DOHH2 (cell line): ENCODE results near the gene ACSF3.

Experiments
- H3F3A ChIP-seq: fragments of 200-600 bp; sonication (generic), shearing (Covaris generic); 2 replicates; pipeline ENCODE4 v1.6.0; 2016; ENCODE audit warnings: antibody characterized with exemption, mild to moderate bottlenecking; ENCODE audit not compliant: control insufficient read depth, insufficient read depth
- H3K27ac ChIP-seq: fragments of 200-600 bp; sonication (generic); 2 replicates; pipeline ENCODE4 v1.5.1; 2014; ENCODE audit warnings: low read depth, mild to moderate bottlenecking, low read length, moderate library complexity
- H3K27me3 ChIP-seq: fragments of 200-600 bp; sonication (generic); 2 replicates; pipeline ENCODE4 v1.6.1; 2014; ENCODE audit warnings: mild to moderate bottlenecking, low read length, mixed read lengths; ENCODE audit not compliant: control insufficient read depth
- H3K36me3 ChIP-seq: fragments of 200-600 bp; sonication (generic); 2 replicates; pipeline ENCODE4 v1.6.1; 2014; ENCODE audit warnings: mild to moderate bottlenecking, low read length, moderate library complexity, mixed read lengths; ENCODE audit not compliant: control insufficient read depth
- H3K4me1 ChIP-seq: fragments of 200-600 bp; sonication (generic); 2 replicates; pipeline ENCODE4 v1.6.1; 2014; ENCODE audit warnings: mild to moderate bottlenecking, low read length, mixed read lengths; ENCODE audit not compliant: control insufficient read depth
- H3K4me2 ChIP-seq: fragments of 200-600 bp; sonication (generic); 2 replicates; pipeline ENCODE4 v1.6.0; 2014; ENCODE audit warnings: mild to moderate bottlenecking, low read length, moderate library complexity
- H3K4me3 ChIP-seq: fragments of 200-600 bp; sonication (generic); 2 replicates; pipeline ENCODE4 v1.5.1; 2014; ENCODE audit warnings: mild to moderate bottlenecking, low read length, mixed read lengths
- H3K79me2 ChIP-seq: fragments of 200-600 bp; sonication (generic); 2 replicates; pipeline ENCODE4 v1.6.1; 2014; ENCODE audit warnings: mild to moderate bottlenecking, low read length, mixed read lengths; ENCODE audit not compliant: control insufficient read depth
- H3K9me2 ChIP-seq: fragments of 200-600 bp; sonication (generic); replicated peaks from 2 replicates; pipeline ENCODE4 v1.6.1; 2014; ENCODE audit warnings: mild to moderate bottlenecking, low read length, mixed read lengths; ENCODE audit not compliant: control insufficient read depth
- H3K9me3 ChIP-seq: fragments of 200-600 bp; sonication (generic); 2 replicates; pipeline ENCODE4 v1.6.1; 2014; ENCODE audit warnings: antibody characterized with exemption, low read length, mixed read lengths; ENCODE audit not compliant: control insufficient read depth, insufficient read depth
- H4K20me1 ChIP-seq: fragments of 200-600 bp; sonication (generic); 2 replicates; pipeline ENCODE4 v1.6.0; 2014; ENCODE audit warnings: low read depth, mild to moderate bottlenecking, antibody characterized with exemption, low read length, moderate library complexity; ENCODE audit not compliant: control insufficient read depth, insufficient read depth
- EZH2phosphoT487 ChIP-seq: fragments of 200-600 bp; sonication (generic); IDR thresholded peaks from 2 replicates; pipeline ENCODE4 v1.6.1; 2017; ENCODE audit warnings: borderline replicate concordance, mild to moderate bottlenecking, antibody characterized with exemption, low read length, moderate library complexity, mixed read lengths
- TF ChIP-seq, protein P1 (sequence below): fragments of 200-600 bp; sonication (generic); IDR thresholded peaks from one replicate; pipeline ENCODE4 v1.5.1; 2014; ENCODE audit warnings: antibody characterized with exemption, mild to moderate bottlenecking, low read depth, low read length; ENCODE audit not compliant: poor library complexity, severe bottlenecking

ACSF3 gene

DNA sequence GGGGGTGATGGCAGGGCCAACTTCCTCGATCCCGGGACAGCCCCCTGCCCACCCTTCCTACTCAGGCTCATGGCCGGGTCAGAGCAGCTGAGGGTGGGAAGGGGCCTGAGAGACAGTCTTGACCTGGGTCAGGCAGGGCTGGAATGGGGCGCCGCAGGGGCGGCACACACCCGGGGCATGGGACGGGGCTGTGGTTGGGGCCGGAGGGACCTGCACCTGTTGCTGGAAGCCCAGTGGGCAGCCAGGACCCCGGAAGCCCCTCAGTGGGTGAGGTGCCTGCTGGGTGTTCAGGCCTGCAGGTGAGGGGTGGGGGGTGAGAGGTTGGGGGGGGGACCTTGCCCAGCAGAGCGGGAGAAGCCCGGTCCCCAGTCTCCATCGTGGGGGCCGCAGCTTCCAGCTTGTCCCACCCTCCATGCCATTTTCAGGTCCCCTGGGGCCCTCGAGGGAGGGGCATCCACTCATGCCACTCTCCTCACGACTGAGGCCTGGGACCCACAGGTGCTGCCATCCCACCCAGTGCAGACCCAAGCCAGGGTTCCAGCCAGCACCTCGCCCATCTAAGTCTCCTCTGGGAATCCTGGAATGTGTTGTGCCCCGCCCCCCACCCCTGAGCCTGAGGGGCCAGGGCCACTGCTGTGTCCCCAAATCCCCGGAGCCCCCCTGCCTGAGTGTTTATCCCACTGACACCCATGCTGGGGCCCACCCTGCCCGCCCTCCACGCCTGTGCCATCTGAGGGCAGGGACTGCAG lies 43.4 kb upstream of the ACSF3 start:
- H3K4me1 ChIP-seq = peaks cover 11% of the 10 kb centered on the region
- TF ChIP-seq EZH2phosphoT487 = no peak
- TF ChIP-seq, protein P1, sequence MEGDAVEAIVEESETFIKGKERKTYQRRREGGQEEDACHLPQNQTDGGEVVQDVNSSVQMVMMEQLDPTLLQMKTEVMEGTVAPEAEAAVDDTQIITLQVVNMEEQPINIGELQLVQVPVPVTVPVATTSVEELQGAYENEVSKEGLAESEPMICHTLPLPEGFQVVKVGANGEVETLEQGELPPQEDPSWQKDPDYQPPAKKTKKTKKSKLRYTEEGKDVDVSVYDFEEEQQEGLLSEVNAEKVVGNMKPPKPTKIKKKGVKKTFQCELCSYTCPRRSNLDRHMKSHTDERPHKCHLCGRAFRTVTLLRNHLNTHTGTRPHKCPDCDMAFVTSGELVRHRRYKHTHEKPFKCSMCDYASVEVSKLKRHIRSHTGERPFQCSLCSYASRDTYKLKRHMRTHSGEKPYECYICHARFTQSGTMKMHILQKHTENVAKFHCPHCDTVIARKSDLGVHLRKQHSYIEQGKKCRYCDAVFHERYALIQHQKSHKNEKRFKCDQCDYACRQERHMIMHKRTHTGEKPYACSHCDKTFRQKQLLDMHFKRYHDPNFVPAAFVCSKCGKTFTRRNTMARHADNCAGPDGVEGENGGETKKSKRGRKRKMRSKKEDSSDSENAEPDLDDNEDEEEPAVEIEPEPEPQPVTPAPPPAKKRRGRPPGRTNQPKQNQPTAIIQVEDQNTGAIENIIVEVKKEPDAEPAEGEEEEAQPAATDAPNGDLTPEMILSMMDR = no peak
- H3K9me2 ChIP-seq = no peaks in the 10 kb centered on the region
- H3F3A ChIP-seq = no peaks in the 10 kb centered on the region
- H3K4me2 ChIP-seq = no peak overlapping the region
- H3K36me3 ChIP-seq = peaks cover 6% of the 10 kb centered on the region
- no peak overlapping the region for H3K27ac ChIP-seq
- peaks cover 3% of the 10 kb centered on the region; the same call in 1 of the 2 replicates for H3K79me2 ChIP-seq
- no peaks in the 10 kb centered on the region for H3K9me3 ChIP-seq
- H3K4me3 ChIP-seq = no peak overlapping the region
- H4K20me1 ChIP-seq = no peaks in the 10 kb centered on the region
- no peaks in the 10 kb centered on the region for H3K27me3 ChIP-seq

- no peaks in the 10 kb centered on the region for H3K79me2 ChIP-seq
- no peaks in the 10 kb centered on the region for H3K9me2 ChIP-seq
- H3F3A ChIP-seq = no peaks in the 10 kb centered on the region
- no peak overlapping the region for H3K4me3 ChIP-seq
- TF ChIP-seq EZH2phosphoT487 = no peak
- TF ChIP-seq, protein P1 = no peak
- no peaks in the 10 kb centered on the region for H3K27me3 ChIP-seq
- no peaks in the 10 kb centered on the region for H4K20me1 ChIP-seq
- no peaks in the 10 kb centered on the region for H3K9me3 ChIP-seq
- no peak overlapping the region for H3K4me2 ChIP-seq
- no peak overlapping the region for H3K27ac ChIP-seq
- peaks cover 2% of the 10 kb centered on the region for H3K36me3 ChIP-seq
- H3K4me1 ChIP-seq = peaks cover 6% of the 10 kb centered on the region
These were observed 42.8 kb upstream of the ACSF3 start for GRCh38 chr16:89050868-89051311.

DNA sequence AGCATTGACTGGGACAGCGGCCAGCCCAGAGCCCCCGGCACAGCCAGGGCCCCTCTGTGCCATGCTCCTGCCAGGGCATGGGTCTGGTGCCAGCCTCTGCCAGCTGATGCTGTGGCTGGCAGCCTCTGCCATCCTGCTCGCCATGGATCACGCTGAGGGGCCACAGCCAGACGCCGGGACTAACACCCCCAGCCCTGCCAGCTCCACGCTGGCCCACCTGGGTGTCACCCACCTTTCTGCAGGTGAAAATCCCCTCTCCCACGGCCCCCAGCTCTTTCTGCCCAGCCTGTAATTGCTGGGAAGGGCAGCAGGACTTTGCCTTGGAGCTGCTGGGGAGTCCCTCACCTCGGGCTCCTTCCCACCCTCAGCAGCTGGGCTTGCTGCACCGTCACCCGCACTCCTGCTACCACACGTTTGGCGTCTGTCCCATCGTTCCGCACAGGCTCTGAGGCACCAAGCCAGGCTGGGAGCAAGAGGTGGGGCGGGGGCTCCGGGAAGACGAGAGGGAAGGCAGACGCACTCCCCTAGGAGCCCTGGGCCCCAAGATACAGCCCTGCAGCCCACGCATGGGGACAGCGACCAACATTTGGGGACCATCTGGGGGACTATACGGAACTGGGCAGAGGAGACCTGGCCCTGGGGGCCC lies 42.0 kb upstream of the ACSF3 start:
- Histone ChIP-seq H3K4me3 (no peak overlapping the region), H3K4me1 (no peaks in the 10 kb centered on the region; the same call in 1 of the 2 replicates), H3K27ac (no peak overlapping the region), H3K4me2 (no peak overlapping the region), H3K9me3 (no peaks in the 10 kb centered on the region), H3K79me2 (no peaks in the 10 kb centered on the region), H3K9me2 (no peaks in the 10 kb centered on the region), H3F3A (no peaks in the 10 kb centered on the region), H4K20me1 (no peaks in the 10 kb centered on the region), H3K27me3 (no peaks in the 10 kb centered on the region), H3K36me3 (no peaks in the 10 kb centered on the region)
- no peak for TF ChIP-seq EZH2phosphoT487
- TF ChIP-seq, protein P1 = no peak
